Lung (tissue), 12 donors: ENCODE results near the gene SP4. TPM values are rescaled to one million over a fixed set of nuclear protein-coding genes. Genes with fewer than 3 reads are reported as not detected.

ENCODE experiments used
- ATAC-seq: fragments of 200-7000 bp; cut with Tn5 transposase; one replicate; pipeline ENCODE4 v1.9.1; 2020; ENCODE audit warnings: moderate number of reproducible peaks; ENCODE audit not compliant: insufficient read depth, low FRiP score
- DNase-seq, 3 donors: peaks; one replicate each; pipeline ENCODE4 v3.0.0-alpha.2; 2013 to 2017
- H3K27ac ChIP-seq, 2 donors: one replicate each; pipeline ENCODE4 v1.5.1; 2013; ENCODE audit warnings: mild to moderate bottlenecking in 2 of 2, moderate library complexity in 2 of 2, control low read depth in 1 of 2, inconsistent platforms in 1 of 2, low read depth in 1 of 2, low read length in 1 of 2
- H3K27me3 ChIP-seq, 3 donors: one replicate each; pipeline ENCODE4 v1.5.1; 2013; ENCODE audit warnings: low read length in 2 of 3; ENCODE audit not compliant: control insufficient read depth in 3 of 3, insufficient read depth in 3 of 3
- H3K36me3 ChIP-seq, 4 donors: one replicate each; pipeline ENCODE4 v1.5.1; 2013; ENCODE audit warnings: low read length in 4 of 4, mild to moderate bottlenecking in 1 of 4, moderate library complexity in 1 of 4; ENCODE audit not compliant: control insufficient read depth in 4 of 4, insufficient read depth in 4 of 4
- H3K4me1 ChIP-seq, 5 donors: one replicate each; pipeline ENCODE4 v1.5.1; 2013; ENCODE audit warnings: low read length in 5 of 5, mild to moderate bottlenecking in 2 of 5, moderate library complexity in 1 of 5; ENCODE audit not compliant: control insufficient read depth in 5 of 5, insufficient read depth in 5 of 5
- H3K4me3 ChIP-seq: one replicate; pipeline ENCODE4 v1.5.1; 2013; ENCODE audit warnings: mild to moderate bottlenecking, control low read depth, moderate library complexity
- H3K9ac ChIP-seq, 2 donors: one replicate each; pipeline ENCODE4 v1.5.1; 2013; ENCODE audit warnings: low read length in 2 of 2, control low read depth in 1 of 2; ENCODE audit not compliant: insufficient read depth in 1 of 2
- H3K9me3 ChIP-seq, 4 donors: one replicate each; pipeline ENCODE4 v1.5.1; 2013; ENCODE audit warnings: low read length in 3 of 4, mild to moderate bottlenecking in 1 of 4, moderate library complexity in 1 of 4; ENCODE audit not compliant: control insufficient read depth in 4 of 4, insufficient read depth in 3 of 4
- CTCF ChIP-seq: IDR thresholded peaks from 2 replicates; pipeline ENCODE4 v1.5.1; 2012; ENCODE audit warnings: mild to moderate bottlenecking; ENCODE audit errors: control extremely low read depth, extremely low read depth
- WGBS, 2 donors: extraction: QIAGEN DNeasy Blood & Tissue Kit; methylation state at CpG; one replicate each; pipeline ENCODE4 v1.1.7; 2013; 5-methylcytosine and 5-hydroxymethylcytosine counted together
- polyA plus RNA-seq, 2 donors: library from polyadenylated mRNA; stranded (reverse); fragments of 200-250 nt; gene quantifications; one replicate each; pipeline ENCODE4 v1.2.1, GENCODE V29; 2013
- total RNA-seq, 2 donors: library from RNA; depleted of rRNA in 1 of 2; stranded (reverse); fragments of >200 nt in 1 of 2; gene quantifications; one replicate each; pipeline ENCODE4 v1.2.1, GENCODE V29; 2014 to 2021
- donor health status: control.
- donor health status: control.
- donor health status: Bipolar disorder and iron deficiency.
- donor health status: healthy.
- donor health status: DM: yes; HTN: yes; CAD: no.

SP4 gene
- total and polyA plus RNA-seq, 4 donors: 1.5 to 16.6 (median 4.1) TPM

GRCh38 chr7:21448974-21449373 lies 21.1 kb downstream of the SP4 start:
- DNase-seq (no peak), ATAC-seq (no peak)
- Histone ChIP-seq H3K9ac (no peak overlapping the region), H3K9me3 (peaks cover 0 to 4% (median 0%) of the 10 kb centered on the region in 4 donors), H3K27me3 (no peaks in the 10 kb centered on the region), H3K4me3 (no peak overlapping the region), H3K4me1 (peaks cover 0 to 7% (median 0%) of the 10 kb centered on the region in 5 donors), H3K36me3 (peaks cover 0 to 11% (median 2%) of the 10 kb centered on the region in 4 donors), H3K27ac (no peak overlapping the region)
- no peak for TF ChIP-seq CTCF
- 92 to 97% methylated on average over 6 of the region's 6 CpGs for WGBS, 2 donors

GRCh38 chr7:21450076-21450475 lies 22.2 kb downstream of the SP4 start:
- Histone ChIP-seq H3K36me3 (peaks cover 0 to 11% (median 0%) of the 10 kb centered on the region in 4 donors), H3K9ac (no peak overlapping the region), H3K9me3 (peaks cover 0 to 7% (median 0%) of the 10 kb centered on the region in 4 donors), H3K4me1 (peaks cover 0 to 7% (median 0%) of the 10 kb centered on the region in 5 donors), H3K4me3 (no peak overlapping the region), H3K27me3 (no peaks in the 10 kb centered on the region), H3K27ac (no peak overlapping the region)
- ATAC-seq: no peak
- DNase-seq: no peak
- TF ChIP-seq CTCF: no peak

GRCh38 chr7:21450941-21451340 lies 23.1 kb downstream of the SP4 start:
- H3K4me1 ChIP-seq: peaks cover 0 to 7% (median 0%) of the 10 kb centered on the region in 5 donors
- H3K9ac ChIP-seq: no peak overlapping the region
- no peak overlapping the region for H3K27ac ChIP-seq
- H3K4me3 ChIP-seq: no peak overlapping the region
- TF ChIP-seq CTCF: no peak
- H3K27me3 ChIP-seq: no peaks in the 10 kb centered on the region
- peaks cover 0 to 7% (median 1%) of the 10 kb centered on the region in 4 donors for H3K9me3 ChIP-seq
- peaks cover 0 to 17% (median 2%) of the 10 kb centered on the region in 4 donors for H3K36me3 ChIP-seq
- 69 to 75% methylated on average over 5 of the region's 5 CpGs for WGBS, 2 donors
- DNase-seq (no peak), ATAC-seq (no peak)

GRCh38 chr7:21454182-21454581 lies 26.3 kb downstream of the SP4 start:
- no peak overlapping the region for H3K9ac ChIP-seq
- H3K27ac ChIP-seq: no peak overlapping the region
- H3K4me1 ChIP-seq: peaks cover 0 to 9% (median 0%) of the 10 kb centered on the region in 5 donors
- TF ChIP-seq CTCF: no peak
- H3K36me3 ChIP-seq: peaks cover 0 to 22% (median 7%) of the 10 kb centered on the region in 4 donors
- peaks cover 0 to 7% (median 1%) of the 10 kb centered on the region in 4 donors for H3K9me3 ChIP-seq
- no peak for ATAC-seq
- no peak for DNase-seq
- no peak overlapping the region for H3K4me3 ChIP-seq
- no peaks in the 10 kb centered on the region for H3K27me3 ChIP-seq
